ENCODE data around the gene ELAVL2. TPM values are rescaled to one million over a fixed set of nuclear protein-coding genes. Genes with fewer than 3 reads are reported as not detected.

The ELAVL2 gene
- total RNA-seq, 1 donor from 2014 or later: 311 TPM

GRCh38 chr9:23774266-23774665 lies 51.8 kb downstream of the ELAVL2 start:
- no peak for FAIRE-seq
- no peak for DNase-seq (ENCODE audit: low spot score in 2 of 2)

DNA sequence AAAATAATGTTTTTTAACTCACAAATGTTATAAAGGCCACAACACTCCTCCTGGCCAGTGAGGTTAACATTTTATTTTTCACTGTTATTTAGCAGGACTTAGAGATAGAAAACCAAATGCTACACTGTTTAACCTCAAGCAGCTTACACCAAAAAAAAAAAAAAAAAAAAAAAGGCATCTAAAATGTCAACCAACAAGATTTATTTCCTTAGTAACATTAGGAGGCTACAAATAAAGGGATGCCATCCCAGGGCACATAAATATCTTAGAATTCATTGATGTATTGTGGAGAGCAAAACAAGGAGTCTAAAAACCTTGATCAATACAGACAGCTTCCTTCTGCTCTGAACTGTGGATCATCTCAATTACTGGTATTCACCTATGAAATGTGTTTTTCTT lies 53.7 kb downstream of the ELAVL2 start:
- FAIRE-seq (no peak), DNase-seq (ENCODE audit: low spot score in 2 of 2) (no peak)

DNA sequence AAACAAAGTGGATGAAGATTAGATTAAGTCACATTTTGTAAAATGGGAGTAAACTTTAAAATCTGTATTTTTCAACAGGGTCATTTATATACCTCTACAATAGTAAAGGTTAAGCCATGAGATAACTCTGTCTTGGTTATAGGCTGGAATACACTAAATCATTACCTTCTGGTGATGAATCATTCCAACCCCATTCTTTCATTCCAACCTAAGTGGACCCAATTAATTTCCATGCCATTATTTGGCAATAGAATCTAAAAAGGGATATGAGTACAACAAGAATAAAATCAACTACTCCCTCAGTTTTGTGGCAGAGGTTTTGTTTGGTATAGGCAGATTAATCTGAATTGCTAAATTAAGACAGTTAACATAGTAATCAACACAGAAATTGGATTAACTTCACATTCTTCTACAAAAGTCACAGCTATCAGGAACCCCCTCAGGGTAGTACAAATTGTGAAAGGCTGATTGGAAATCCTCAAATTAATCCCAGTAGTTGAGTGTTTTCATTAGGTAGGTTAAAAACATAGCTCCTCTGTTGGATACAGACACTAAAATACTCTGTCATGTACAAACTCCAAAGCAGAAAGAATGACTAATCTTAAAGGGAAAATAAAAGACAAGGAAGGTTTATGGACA lies 54.2 kb downstream of the ELAVL2 start:
- DNase-seq (ENCODE audit: low spot score in 2 of 2) (no peak), FAIRE-seq (no peak)

DNA sequence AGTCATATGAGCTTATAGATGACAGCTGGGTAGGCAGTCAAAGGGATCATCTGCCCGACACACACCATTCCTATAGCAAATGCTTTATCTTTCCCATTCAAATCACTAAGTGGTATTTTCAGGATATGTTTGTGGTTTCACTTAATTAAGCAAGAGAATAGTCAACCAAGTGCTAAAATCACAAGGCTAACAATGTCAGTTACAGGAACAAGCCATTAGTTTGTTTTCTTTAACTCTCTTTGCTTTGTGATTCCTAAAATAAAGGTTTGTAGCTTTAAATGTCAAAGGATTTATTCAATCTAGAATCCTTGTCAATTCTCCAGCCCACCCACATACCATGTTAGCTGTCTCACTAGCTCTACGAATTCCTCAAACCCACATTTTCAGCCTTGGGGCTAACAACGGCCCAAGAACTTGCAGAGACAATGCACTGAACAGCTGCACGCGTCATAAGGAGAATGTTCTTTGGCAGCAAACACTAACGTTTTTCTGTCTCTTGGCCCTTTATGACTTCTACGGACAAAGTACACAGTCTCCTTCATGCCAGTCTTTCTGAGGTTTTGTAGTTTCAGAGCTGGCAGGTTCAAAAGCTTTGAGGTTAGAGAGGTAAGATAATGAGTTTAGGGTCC lies 56.6 kb downstream of the ELAVL2 start:
- DNase-seq (ENCODE audit: low spot score in 2 of 2) (no peak), FAIRE-seq (no peak)

GRCh38 chr9:23768861-23769260 lies 57.2 kb downstream of the ELAVL2 start:
- FAIRE-seq: no peak
- DNase-seq (ENCODE audit: low spot score in 2 of 2): no peak

- FAIRE-seq: no peak
- no peak for DNase-seq (ENCODE audit: low spot score in 2 of 2)
These were observed 59.4 kb downstream of the ELAVL2 start for GRCh38 chr9:23766613-23767012.

- FAIRE-seq (no peak), DNase-seq (ENCODE audit: low spot score in 2 of 2) (no peak)
These were observed 60.5 kb downstream of the ELAVL2 start for GRCh38 chr9:23765561-23765960.

GRCh38 chr9:23764219-23764618 lies 61.8 kb downstream of the ELAVL2 start:
- no peak for FAIRE-seq
- DNase-seq (ENCODE audit: low spot score in 2 of 2): no peak

- FAIRE-seq (no peak), DNase-seq (ENCODE audit: low spot score in 2 of 2) (no peak)
These were observed 71.5 kb downstream of the ELAVL2 start for GRCh38 chr9:23754551-23754950.

DNA sequence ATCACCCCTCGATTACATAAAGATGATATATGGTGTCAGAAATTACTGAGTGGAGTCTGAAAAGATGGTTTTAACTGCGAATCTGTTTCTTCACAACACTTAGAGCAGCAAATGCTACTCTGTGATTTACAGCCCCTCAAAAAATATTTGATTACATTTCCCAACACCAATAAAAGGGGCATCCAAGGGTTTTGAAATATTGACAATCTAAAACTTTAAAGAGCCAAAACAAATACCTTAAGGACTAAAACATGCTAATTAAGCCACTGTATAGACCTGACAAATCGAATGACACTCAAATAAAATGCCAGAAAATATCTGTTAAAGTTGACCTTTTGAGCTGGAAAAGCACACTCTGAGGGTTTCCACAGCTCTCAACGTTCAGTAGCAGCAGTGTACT lies 73.2 kb downstream of the ELAVL2 start:
- FAIRE-seq: no peak
- DNase-seq (ENCODE audit: low spot score in 2 of 2): no peak

DNA sequence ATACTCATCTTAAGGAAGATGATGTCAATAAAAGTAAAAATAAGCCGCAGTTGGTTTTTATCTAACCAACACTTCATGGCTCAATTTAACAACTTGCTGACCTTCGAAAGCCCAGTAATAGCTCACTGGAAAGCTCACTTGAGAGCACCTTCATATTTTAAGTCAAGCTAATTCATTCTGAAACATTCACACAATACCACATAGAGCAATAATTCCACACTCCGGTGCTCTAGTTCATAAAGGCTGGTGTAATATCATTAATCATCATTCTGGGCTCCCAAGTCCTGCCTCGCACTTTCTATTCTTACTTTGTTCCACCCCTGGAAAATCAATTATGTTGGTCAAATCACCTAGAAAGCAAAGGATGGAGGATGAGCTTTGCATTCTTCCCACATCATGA lies 74.4 kb downstream of the ELAVL2 start:
- DNase-seq (ENCODE audit: low spot score in 2 of 2) (no peak), FAIRE-seq (no peak)

DNA sequence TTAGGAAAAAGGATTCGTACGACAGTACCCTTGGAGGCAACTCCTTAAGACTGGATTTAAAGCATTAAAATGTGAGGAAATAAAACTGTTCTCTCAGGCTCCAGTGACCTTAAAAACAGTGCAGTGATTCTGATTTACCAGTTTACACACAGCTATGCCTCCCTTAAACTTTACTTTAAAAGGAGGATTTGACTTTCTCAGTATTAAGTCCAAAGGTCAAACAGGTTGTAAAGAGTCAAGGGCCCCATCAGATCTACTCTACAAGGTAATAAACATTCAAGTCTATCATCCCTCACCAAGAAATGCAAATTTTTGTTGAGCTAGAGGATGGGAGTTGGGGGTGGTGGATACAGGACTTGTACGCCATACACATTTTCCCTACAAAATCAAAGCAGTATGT lies 75.2 kb downstream of the ELAVL2 start:
- FAIRE-seq (no peak), DNase-seq (ENCODE audit: low spot score in 2 of 2) (no peak)

- FAIRE-seq (no peak), DNase-seq (ENCODE audit: low spot score in 2 of 2) (no peak)
These were observed 78.7 kb downstream of the ELAVL2 start for GRCh38 chr9:23747088-23748075.

GRCh38 chr9:23746317-23746716 lies 79.7 kb downstream of the ELAVL2 start:
- FAIRE-seq (no peak), DNase-seq (ENCODE audit: low spot score in 2 of 2) (no peak)

DNA sequence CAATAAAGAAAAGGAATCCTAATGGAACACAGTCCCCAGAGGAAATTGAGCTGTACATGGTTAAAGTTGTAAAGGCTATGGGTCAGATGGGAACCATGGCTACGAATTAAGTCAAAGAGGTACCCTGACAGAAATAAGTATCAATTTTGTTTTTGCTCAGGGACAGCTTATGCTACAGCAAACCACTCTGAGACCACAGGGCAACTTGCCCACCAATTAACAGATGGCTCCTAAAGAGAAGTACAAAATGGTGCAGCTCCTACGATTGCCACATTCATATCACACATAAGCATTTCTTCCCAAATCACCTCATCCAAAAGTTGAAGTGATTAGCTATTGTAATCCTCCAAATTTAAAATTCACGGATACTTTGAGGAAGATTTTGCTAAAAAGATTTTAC lies 83.0 kb downstream of the ELAVL2 start:
- DNase-seq (ENCODE audit: low spot score in 2 of 2) (no peak), FAIRE-seq (no peak)

GRCh38 chr9:23741351-23741750 lies 84.7 kb downstream of the ELAVL2 start:
- FAIRE-seq (no peak), DNase-seq (ENCODE audit: low spot score in 2 of 2) (no peak)

DNA sequence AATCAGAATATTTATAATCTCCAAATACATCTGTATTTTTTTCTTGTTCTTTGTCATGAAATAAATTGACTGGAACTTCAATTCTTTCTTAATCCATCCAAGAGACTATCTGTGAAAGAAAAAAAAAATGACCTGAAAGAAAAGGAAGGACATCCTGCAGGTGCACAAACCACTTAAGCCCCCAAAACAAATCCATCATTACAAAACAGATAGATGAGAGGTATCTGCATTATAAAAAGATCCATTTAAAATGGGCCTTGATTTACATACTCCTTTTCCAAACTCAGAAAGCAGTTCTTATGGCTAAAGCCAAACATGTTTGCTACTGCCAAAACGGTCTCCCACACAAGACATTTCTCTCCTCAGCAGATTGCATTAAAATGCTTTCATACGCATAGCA lies 85.5 kb downstream of the ELAVL2 start:
- no peak for DNase-seq (ENCODE audit: low spot score in 2 of 2)
- FAIRE-seq: no peak

- FAIRE-seq (no peak), DNase-seq (ENCODE audit: low spot score in 2 of 2) (no peak)
These were observed 86.3 kb downstream of the ELAVL2 start for GRCh38 chr9:23739753-23740152.

DNA sequence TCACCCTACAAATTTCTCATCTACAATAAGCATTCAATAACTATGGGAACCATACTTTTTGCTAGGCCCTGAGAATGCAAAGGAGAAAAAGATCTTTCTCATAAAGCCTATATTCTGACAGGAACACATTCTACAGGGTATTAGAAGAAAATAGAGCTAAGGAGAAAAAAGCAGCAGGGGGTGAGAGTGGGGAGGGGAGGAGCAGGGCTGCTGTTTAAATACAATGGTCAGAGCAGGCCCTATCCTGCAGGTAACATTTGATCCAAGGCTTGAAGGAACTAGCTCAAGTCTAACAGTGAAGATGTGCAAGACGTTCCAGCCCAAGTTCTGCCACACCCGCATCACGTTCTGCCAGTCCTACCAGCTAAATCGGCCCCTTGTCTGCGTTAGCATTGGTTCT lies 89.7 kb downstream of the ELAVL2 start:
- FAIRE-seq (no peak), DNase-seq (ENCODE audit: low spot score in 2 of 2) (no peak)

DNA sequence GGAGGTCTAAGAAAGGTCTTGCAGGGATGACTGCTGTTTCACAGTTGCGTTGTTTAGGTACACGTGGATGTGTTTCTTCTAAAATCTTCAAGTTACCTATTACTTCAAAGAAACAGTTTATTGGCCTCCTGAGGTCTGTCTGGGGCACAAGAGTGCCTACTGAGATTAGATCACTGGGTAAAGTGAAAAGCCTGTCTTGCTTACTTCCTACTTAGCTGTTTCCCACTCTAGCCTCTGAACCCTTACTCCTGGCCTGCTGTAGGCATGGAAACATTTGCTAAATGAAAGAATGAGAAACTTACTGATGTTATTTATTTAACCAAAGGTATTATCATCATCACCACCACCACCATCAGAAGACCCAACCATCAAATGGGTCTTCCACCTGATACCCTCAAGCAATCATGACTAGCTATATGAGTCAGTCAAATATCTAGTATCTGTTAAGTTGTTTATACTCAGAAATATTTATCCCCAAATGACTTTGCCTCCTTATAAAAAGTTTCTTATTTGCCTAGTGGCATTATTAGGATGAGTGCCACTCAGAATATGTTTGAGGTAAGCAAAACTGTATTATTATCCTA lies 92.5 kb downstream of the ELAVL2 start:
- no peak for FAIRE-seq
- no peak for DNase-seq (ENCODE audit: low spot score in 2 of 2)

GRCh38 chr9:23731353-23731752 lies 94.7 kb downstream of the ELAVL2 start:
- DNase-seq (ENCODE audit: low spot score in 2 of 2) (no peak), FAIRE-seq (no peak)
